Mesothelial cell of epicardium (in vitro differentiated cells): Measurements from ENCODE around the gene GRK3. TPM values are rescaled to one million over a fixed set of nuclear protein-coding genes. Genes with fewer than 3 reads are reported as not detected.

Experiments used
- DNase-seq, 2 experiments: peaks; one replicate each; pipeline ENCODE4 v3.0.0; 2021; ENCODE audit warnings: low spot score in 2 of 2; ENCODE audit not compliant: unreplicated experiment in 2 of 2
- H3K27ac Mint-ChIP-seq: 2 replicates; pipeline ENCODE4 v1.8.0; 2021; ENCODE audit warnings: mixed read lengths
- H3K27me3 Mint-ChIP-seq: 2 replicates; pipeline ENCODE4 v1.8.0; 2021; ENCODE audit warnings: low read depth, mixed read lengths
- H3K36me3 Mint-ChIP-seq: 2 replicates; pipeline ENCODE4 v1.8.0; 2021; ENCODE audit warnings: mixed read lengths
- H3K4me1 Mint-ChIP-seq: 2 replicates; pipeline ENCODE4 v1.8.0; 2021; ENCODE audit warnings: mixed read lengths
- H3K4me3 Mint-ChIP-seq: 2 replicates; pipeline ENCODE4 v1.8.0; 2021; ENCODE audit warnings: mild to moderate bottlenecking, moderate library complexity, mixed read lengths
- H3K9me3 Mint-ChIP-seq: 2 replicates; pipeline ENCODE4 v1.8.0; 2021; ENCODE audit warnings: mixed read lengths
- total RNA-seq: library from RNA; stranded (reverse); gene quantifications from 3 replicates; pipeline ENCODE4 v1.2.1, GENCODE V29; 2021
- TF ChIP-seq, protein P1 (sequence below): fragments of 200-600 bp; sonication (generic); IDR thresholded peaks from one replicate; pipeline ENCODE4 v1.5.0; 2021; ENCODE audit warnings: antibody characterized with exemption; ENCODE audit not compliant: unreplicated experiment

GRK3 gene
- total RNA-seq, 1 donor from 2014 or later = 13.8 TPM

DNA sequence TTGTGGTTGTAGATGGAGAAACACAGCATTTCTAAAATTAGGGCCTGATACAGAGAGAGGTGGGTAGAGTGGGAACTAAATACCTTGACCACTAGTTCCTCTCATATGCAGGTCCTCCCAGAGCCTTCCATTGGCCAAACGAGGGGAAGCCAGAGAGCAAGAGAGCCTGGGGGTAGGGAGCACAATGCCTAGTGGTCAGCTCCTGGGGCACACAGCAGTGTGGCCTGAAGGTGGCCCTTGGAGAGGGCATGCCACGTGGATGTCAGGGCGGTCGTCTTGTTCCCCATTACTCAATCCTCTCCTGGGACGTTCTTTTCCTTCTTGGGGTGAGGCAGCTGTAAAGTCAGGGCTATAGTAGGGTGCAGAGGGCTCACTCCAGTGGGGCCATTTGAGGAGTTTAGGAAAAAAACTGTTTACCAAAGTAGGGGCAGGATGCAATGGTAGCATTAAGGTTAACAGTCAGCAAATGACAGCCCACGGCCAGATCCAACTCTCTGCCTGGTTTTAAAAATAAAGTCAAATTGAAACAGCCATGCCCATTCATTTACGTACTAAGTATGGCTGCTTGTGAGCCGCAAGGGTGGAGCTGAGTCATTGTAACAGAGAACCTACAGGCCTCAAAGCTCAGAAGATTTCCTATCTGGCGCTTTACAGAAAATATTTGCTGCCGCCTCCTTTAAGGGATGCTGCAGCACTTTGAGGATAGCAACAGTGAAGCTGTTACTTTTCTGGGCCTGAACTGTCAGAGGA is 185.1 kb downstream of the GRK3 start:
- Mint-ChIP-seq H3K36me3 (no peaks in the 10 kb centered on the region), H3K9me3 (no peaks in the 10 kb centered on the region), H3K4me1 (no peaks in the 10 kb centered on the region), H3K27ac (no peak overlapping the region), H3K4me3 (no peak overlapping the region), H3K27me3 (peaks cover 46% of the 10 kb centered on the region)
- no peak for DNase-seq
- TF ChIP-seq, protein P1, sequence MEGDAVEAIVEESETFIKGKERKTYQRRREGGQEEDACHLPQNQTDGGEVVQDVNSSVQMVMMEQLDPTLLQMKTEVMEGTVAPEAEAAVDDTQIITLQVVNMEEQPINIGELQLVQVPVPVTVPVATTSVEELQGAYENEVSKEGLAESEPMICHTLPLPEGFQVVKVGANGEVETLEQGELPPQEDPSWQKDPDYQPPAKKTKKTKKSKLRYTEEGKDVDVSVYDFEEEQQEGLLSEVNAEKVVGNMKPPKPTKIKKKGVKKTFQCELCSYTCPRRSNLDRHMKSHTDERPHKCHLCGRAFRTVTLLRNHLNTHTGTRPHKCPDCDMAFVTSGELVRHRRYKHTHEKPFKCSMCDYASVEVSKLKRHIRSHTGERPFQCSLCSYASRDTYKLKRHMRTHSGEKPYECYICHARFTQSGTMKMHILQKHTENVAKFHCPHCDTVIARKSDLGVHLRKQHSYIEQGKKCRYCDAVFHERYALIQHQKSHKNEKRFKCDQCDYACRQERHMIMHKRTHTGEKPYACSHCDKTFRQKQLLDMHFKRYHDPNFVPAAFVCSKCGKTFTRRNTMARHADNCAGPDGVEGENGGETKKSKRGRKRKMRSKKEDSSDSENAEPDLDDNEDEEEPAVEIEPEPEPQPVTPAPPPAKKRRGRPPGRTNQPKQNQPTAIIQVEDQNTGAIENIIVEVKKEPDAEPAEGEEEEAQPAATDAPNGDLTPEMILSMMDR = no peak

DNA sequence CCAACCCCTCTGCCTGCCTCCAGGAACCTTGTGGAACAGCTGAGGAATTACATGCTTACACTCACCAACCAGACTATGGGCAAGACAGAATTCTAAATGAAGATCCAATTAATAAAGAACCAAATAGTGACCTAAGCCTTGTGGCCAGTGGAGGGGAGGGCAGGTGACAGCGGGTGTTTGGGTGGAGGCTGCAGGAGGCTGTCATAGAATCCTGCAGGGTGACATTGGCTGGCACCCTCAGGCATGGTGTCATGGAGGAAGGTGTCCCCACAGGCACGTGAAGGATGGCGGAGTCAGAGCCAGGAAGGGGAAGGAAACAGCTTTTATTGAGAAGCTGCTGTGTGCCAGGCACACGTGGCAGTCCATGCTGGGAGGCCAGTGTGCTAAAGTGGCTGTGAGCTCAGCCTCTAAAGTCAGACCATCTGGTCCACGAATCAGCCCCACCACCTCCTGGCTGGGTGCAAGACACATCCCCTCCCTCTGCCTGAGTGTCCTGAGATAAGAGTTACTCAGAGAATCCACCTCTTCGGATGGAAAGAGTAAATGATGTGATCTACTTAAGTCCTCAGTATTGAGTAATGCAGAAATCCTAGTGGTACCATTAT is 186.2 kb downstream of the GRK3 start:
- TF ChIP-seq, protein P1 = no peak
- Mint-ChIP-seq H3K36me3 (no peaks in the 10 kb centered on the region), H3K9me3 (no peaks in the 10 kb centered on the region), H3K4me1 (no peaks in the 10 kb centered on the region), H3K27ac (no peak overlapping the region), H3K4me3 (no peak overlapping the region), H3K27me3 (peaks cover 46% of the 10 kb centered on the region)
- no peak for DNase-seq

DNA sequence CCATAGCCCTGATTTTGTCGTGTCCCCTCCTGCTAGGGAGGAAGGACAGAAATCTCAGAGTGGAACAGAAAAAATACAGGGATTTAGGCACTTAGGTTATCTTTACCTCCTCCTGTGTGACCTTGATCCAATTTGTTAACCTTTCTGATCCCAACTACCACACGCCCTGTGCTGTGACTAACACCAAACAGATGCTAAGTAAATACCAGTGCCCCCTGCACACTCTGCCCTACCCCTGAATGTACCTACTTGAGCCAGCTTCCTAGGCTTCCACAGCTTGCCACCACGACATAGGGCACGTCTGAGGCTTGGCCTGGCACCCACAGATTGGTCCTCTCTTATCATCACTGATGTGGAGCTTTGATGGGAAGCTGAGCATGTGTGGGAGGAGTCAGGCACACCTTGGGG is 186.7 kb downstream of the GRK3 start:
- Mint-ChIP-seq H3K4me3 (no peak overlapping the region), H3K4me1 (no peaks in the 10 kb centered on the region), H3K27me3 (peaks cover 42% of the 10 kb centered on the region), H3K27ac (no peak overlapping the region), H3K9me3 (no peaks in the 10 kb centered on the region), H3K36me3 (no peaks in the 10 kb centered on the region)
- no peak for DNase-seq
- TF ChIP-seq, protein P1 = no peak

DNA sequence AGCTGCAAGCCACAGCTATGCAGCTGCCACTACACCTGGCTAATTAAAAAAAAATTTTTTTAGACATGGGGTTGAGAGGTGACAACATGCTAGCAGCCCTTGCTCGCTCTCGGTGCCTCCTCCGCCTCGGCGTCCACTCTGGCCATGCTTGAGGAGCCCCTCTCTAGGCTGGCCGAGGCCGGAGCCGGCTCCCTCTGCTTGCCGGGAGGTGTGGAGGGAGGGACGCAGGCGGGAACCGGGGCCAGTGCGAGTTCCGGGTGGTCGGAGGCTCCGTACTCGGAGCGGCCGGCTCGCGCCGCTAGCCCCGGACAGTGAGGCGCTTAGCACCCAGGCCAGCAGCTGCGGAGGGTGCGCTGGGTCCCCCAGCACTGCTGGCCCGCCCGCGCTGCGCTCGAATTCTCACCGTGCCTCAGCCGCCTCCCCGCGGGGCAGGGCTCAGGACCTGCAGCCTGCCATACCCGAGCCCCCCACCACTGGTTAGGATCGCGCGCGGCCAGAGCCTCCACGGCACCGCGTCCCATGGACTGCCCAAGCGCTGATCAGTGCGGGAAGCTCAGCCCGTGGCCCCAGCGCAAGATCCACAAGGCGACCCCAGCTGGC is 188.2 kb downstream of the GRK3 start:
- Mint-ChIP-seq H3K27ac (no peak overlapping the region), H3K9me3 (no peaks in the 10 kb centered on the region), H3K27me3 (peaks cover 35% of the 10 kb centered on the region), H3K36me3 (no peaks in the 10 kb centered on the region), H3K4me3 (no peak overlapping the region), H3K4me1 (no peaks in the 10 kb centered on the region)
- TF ChIP-seq, protein P1 = no peak
- no peak for DNase-seq

DNA sequence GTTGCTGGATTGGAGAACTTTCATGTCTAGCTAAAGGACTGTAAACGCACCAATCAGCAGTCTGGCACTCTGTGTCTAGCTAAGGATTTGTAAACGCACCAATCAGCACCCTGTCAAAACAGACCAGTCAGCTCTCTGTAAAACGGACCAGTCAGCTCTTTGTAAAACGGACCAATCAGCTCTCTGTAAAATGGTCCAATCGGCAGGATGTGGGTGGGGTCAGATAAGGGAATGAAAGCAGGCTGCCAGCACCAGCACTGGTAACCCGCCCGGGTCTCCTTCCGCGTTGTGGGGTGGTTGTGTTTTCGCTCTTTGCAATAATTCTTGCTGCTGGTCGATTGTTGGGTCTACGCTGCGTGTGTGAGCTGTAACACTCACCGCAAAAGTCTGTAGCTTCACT is 188.8 kb downstream of the GRK3 start:
- TF ChIP-seq, protein P1 = no peak
- H3K36me3 Mint-ChIP-seq = no peaks in the 10 kb centered on the region
- DNase-seq = no peak
- H3K27me3 Mint-ChIP-seq = peaks cover 31% of the 10 kb centered on the region
- H3K4me3 Mint-ChIP-seq = no peak overlapping the region
- H3K27ac Mint-ChIP-seq = no peak overlapping the region
- no peaks in the 10 kb centered on the region for H3K9me3 Mint-ChIP-seq
- H3K4me1 Mint-ChIP-seq = no peaks in the 10 kb centered on the region
